ENCODE measurements around the gene VKORC1L1. TPM values are rescaled to one million over a fixed set of nuclear protein-coding genes. Genes with fewer than 3 reads are reported as not detected.

Gene VKORC1L1
- total and polyA plus RNA-seq, 9 of the 15 experiments (the other 6 are each of a cell fraction or from before 2014, with no cell fraction given) = 6.8 to 36.5 (median 19.3) TPM

- TF ChIP-seq ZNF695 (CRISPR knock-in tag; IDR thresholded peaks at IDR 0.05) (peak; percentile 66; the same call in 1 of the 2 replicates), GTF2E2 (tag; IDR thresholded peaks at IDR 0.05) (peak; percentile 63; the same call in 1 of the 2 replicates), BCLAF1 (IDR thresholded peaks at IDR 0.05; ENCODE audit: borderline replicate concordance in 1 of 2, control insufficient read depth in 1 of 2, low read depth in 2 of 2, low read length in 1 of 2) (peak in 1 of 2 experiments; percentile 39; a peak in 1 of 4 replicates), AFF4 (CRISPR knock-in tag; IDR thresholded peaks at IDR 0.05) (peak; percentile 91), NR2C1 (IDR thresholded peaks at IDR 0.05) (peak; percentile 88), NR2C1 (tag; IDR thresholded peaks at IDR 0.05) (peak; percentile 89), MCM7 (IDR thresholded peaks at IDR 0.05) (no peak), NFE2L1 (tag; IDR thresholded peaks at IDR 0.05; ENCODE audit: borderline replicate concordance, low read depth) (no peak), CHD1 (IDR thresholded peaks at IDR 0.05; ENCODE audit: low read length) (no peak), PHTF2 (CRISPR knock-in tag; IDR thresholded peaks at IDR 0.05) (no peak), CSDE1 (IDR thresholded peaks at IDR 0.05) (peak in 1 of 2 experiments; percentile 87; a peak in 2 of 4 replicates), ZBTB49 (CRISPR knock-in tag; IDR thresholded peaks at IDR 0.05; ENCODE audit: borderline replicate concordance) (no peak)
These were observed 109.3 kb downstream of the VKORC1L1 start, which contains the start of gene GUSB (continued) for GRCh38 chr7:65981965-65982792.
